Measurements from ENCODE around the gene DPEP3. TPM values are rescaled to one million over a fixed set of nuclear protein-coding genes. Genes with fewer than 3 reads are reported as not detected.

Gene DPEP3
- total RNA-seq, 6 experiments from 2014 or later: 0.10 TPM; not detected in 5

Small RNA genes lying within 50 kb of the gene (small RNA-seq; reads per million reads assigned to genes)
- 0 reads per million in 2 experiments for gene RNU6-359P

Other genes starting within 250 kb of the DPEP3 start
- gene RANBP10, start 173.9 kb downstream of the DPEP3 start, total RNA-seq: 10 to 100 TPM; 15.1 to 38.4 (median 22.7) TPM
- 1 to 10 TPM in 3 of 6 experiments, under 1 TPM in 3; 0.42 to 1.2 (median 0.99) TPM for gene TSNAXIP1, start 173.6 kb downstream of the DPEP3 start, total RNA-seq
- gene THAP11, start 138.2 kb downstream of the DPEP3 start, total RNA-seq: 10 to 100 TPM in 4 of 6 experiments, 1 to 10 TPM in 2; 8.9 to 23.9 (median 11.7) TPM
- 10 to 100 TPM; 23.4 to 67.8 (median 33.9) TPM for gene NUTF2, start 133.6 kb downstream of the DPEP3 start, total RNA-seq
- gene CENPT, start 132.8 kb downstream of the DPEP3 start, total RNA-seq: 10 to 100 TPM; 12.2 to 21.1 (median 18.2) TPM
- gene EDC4, start 107.4 kb downstream of the DPEP3 start, total RNA-seq: 10 to 100 TPM; 16.2 to 25.4 (median 19.5) TPM
- under 1 TPM in 1 of 6 experiments, not detected in 5; 0.84 TPM for gene NRN1L, start 95.6 kb downstream of the DPEP3 start, total RNA-seq
- 10 to 100 TPM in 4 of 6 experiments, 1 to 10 TPM in 2; 6.7 to 22.6 (median 13.2) TPM for gene PSKH1, start 87.2 kb downstream of the DPEP3 start, total RNA-seq
- gene CTRL, start 48.6 kb downstream of the DPEP3 start, total RNA-seq: under 1 TPM in 3 of 6 experiments, not detected in 3; 0.12 to 0.49 (median 0.44) TPM
- 10 to 100 TPM; 19.0 to 39.6 (median 22.7) TPM for gene PSMB10, start 43.6 kb downstream of the DPEP3 start, total RNA-seq
- gene LCAT, start 36.4 kb downstream of the DPEP3 start, total RNA-seq: 100 to 1,000 TPM in 4 of 6 experiments, 10 to 100 TPM in 2; 29.4 to 207 (median 137) TPM
- 10 to 100 TPM; 17.2 to 40.0 (median 21.9) TPM for gene SLC12A4, start 11.9 kb downstream of the DPEP3 start, total RNA-seq
- gene DPEP2, start 19.0 kb upstream of the DPEP3 start, total RNA-seq: 1 to 10 TPM in 5 of 6 experiments, under 1 TPM in 1; 0.93 to 2.3 (median 1.6) TPM
- gene DPEP2NB, start 35.4 kb upstream of the DPEP3 start, total RNA-seq: not detected
- gene DDX28, start 42.7 kb upstream of the DPEP3 start, total RNA-seq: 1 to 10 TPM; 5.4 to 10.0 (median 6.3) TPM
- 10 to 100 TPM in 2 of 6 experiments, 1 to 10 TPM in 4; 7.9 to 16.4 (median 9.2) TPM for gene DUS2, start 42.8 kb upstream of the DPEP3 start, total RNA-seq
- 10 to 100 TPM; 19.9 to 30.1 (median 25.1) TPM for gene NFATC3, start 104.9 kb upstream of the DPEP3 start, total RNA-seq